ENCODE data around the gene SMIM24. TPM values are rescaled to one million over a fixed set of nuclear protein-coding genes. Genes with fewer than 3 reads are reported as not detected.

Gene SMIM24
- total and polyA plus RNA-seq, 10 of the 15 experiments (the other 5 are each of a cell fraction or from before 2014, with no cell fraction given), result 0.14 to 0.44 (median 0.23) TPM; not detected in 4

- ChIA-PET POLR2A (no interaction called here), SMC1A (ENCODE audit: uncharacterized antibody, unreplicated experiment) (no interaction called here), RAD21 (ENCODE audit: unreplicated experiment) (no interaction called here), CTCF (no interaction called here)
- H3K4me1 ChIP-seq (ENCODE audit: control insufficient read depth, insufficient read depth, low read length), result peaks cover 12% of the 10 kb centered on the region; the same call in 1 of the 2 replicates
- DNase-seq (ENCODE audit: low read depth, low spot score), result no peak
- no peak overlapping the region for H2AFZ ChIP-seq (ENCODE audit: control insufficient read depth, low read depth, low read length)
- no peaks in the 10 kb centered on the region for H3K27me3 ChIP-seq (replicated peaks in 1 of 2; ENCODE audit: control insufficient read depth in 2 of 2, insufficient read depth in 2 of 2, low read length in 1 of 2)
- H3K36me3 ChIP-seq (ENCODE audit: control insufficient read depth in 2 of 2, insufficient read depth in 2 of 2, low read length in 1 of 2), result peaks cover 0 to 1% of the 10 kb centered on the region in 2 experiments; a peak in 3 of 4 replicates
- ATAC-seq, result no peak
- TF ChIP-seq TCF12 (IDR thresholded peaks at IDR 0.05; ENCODE audit: low read depth, low read length), result no peak
- TF ChIP-seq POLR2A (IDR thresholded peaks at IDR 0.05; ENCODE audit: low read depth, low read length), result peak; percentile 29; the same call in 1 of the 2 replicates
- WGBS (ENCODE audit: insufficient coverage, insufficient replicate concordance, low lambda C conversion rate, missing lambda C conversion rate), result 93% methylated on average over 26 of the region's 26 CpGs
- H3K27ac ChIP-seq (ENCODE audit: control insufficient read depth, insufficient read depth), result no peak overlapping the region
- H3K9me3 ChIP-seq (replicated peaks; ENCODE audit: control insufficient read depth, insufficient read depth, low read length), result no peaks in the 10 kb centered on the region
- intact Hi-C loops (cut with micrococcal nuclease; ENCODE audit: unreplicated experiment) (no loop called here), in situ Hi-C loops (cut with MboI) (no loop called here)
- no TSS peak for BruUV-seq (replicated peaks)
- no peak for FAIRE-seq
- H3K79me2 ChIP-seq (ENCODE audit: control insufficient read depth, insufficient read depth, low read length), result peaks cover 42% of the 10 kb centered on the region
- no peaks in the 10 kb centered on the region for H4K20me1 ChIP-seq (ENCODE audit: control insufficient read depth, insufficient read depth)
- H3K4me3 ChIP-seq, result no peak overlapping the region
- H3K4me2 ChIP-seq (ENCODE audit: control insufficient read depth, insufficient read depth), result no peak overlapping the region
- H3K9ac ChIP-seq (ENCODE audit: control insufficient read depth, insufficient read depth, low read length), result no peak overlapping the region
Measured at GRCh38 chr19:3511506-3512251, 31.4 kb upstream of the SMIM24 start.

GRCh38 chr19:3510727-3511126, 30.4 kb upstream of the SMIM24 start:
- Histone ChIP-seq H3K79me2 (ENCODE audit: control insufficient read depth, insufficient read depth, low read length) (peaks cover 46% of the 10 kb centered on the region), H3K9me3 (replicated peaks; ENCODE audit: control insufficient read depth, insufficient read depth, low read length) (no peaks in the 10 kb centered on the region), H3K27me3 (replicated peaks in 1 of 2; ENCODE audit: control insufficient read depth in 2 of 2, insufficient read depth in 2 of 2, low read length in 1 of 2) (no peaks in the 10 kb centered on the region), H3K4me1 (ENCODE audit: control insufficient read depth, insufficient read depth, low read length) (peaks cover 7% of the 10 kb centered on the region), H3K36me3 (ENCODE audit: control insufficient read depth in 2 of 2, insufficient read depth in 2 of 2, low read length in 1 of 2) (peaks cover 0 to 1% of the 10 kb centered on the region in 2 experiments; a peak in 3 of 4 replicates), H4K20me1 (ENCODE audit: control insufficient read depth, insufficient read depth) (no peaks in the 10 kb centered on the region), H3K27ac (ENCODE audit: control insufficient read depth, insufficient read depth) (no peak overlapping the region), H3K4me2 (ENCODE audit: control insufficient read depth, insufficient read depth) (no peak overlapping the region), H3K4me3 (no peak overlapping the region), H2AFZ (ENCODE audit: control insufficient read depth, low read depth, low read length) (no peak overlapping the region), H3K9ac (ENCODE audit: control insufficient read depth, insufficient read depth, low read length) (no peak overlapping the region)
- 87% methylated on average over 22 of the region's 22 CpGs for WGBS (ENCODE audit: insufficient coverage, insufficient replicate concordance, low lambda C conversion rate, missing lambda C conversion rate)
- POLR2A ChIA-PET, result no interaction called here
- FAIRE-seq (no peak), ATAC-seq (no peak), DNase-seq (ENCODE audit: low read depth, low spot score) (no peak)
- no TSS peak for BruUV-seq (replicated peaks)
- CTCF ChIA-PET, result no interaction called here
- intact Hi-C loops (cut with micrococcal nuclease; ENCODE audit: unreplicated experiment) (no loop called here), in situ Hi-C loops (cut with MboI) (no loop called here)
- RAD21 ChIA-PET (ENCODE audit: unreplicated experiment), result no interaction called here
- SMC1A ChIA-PET (ENCODE audit: uncharacterized antibody, unreplicated experiment), result no interaction called here
- TF ChIP-seq, protein P1, sequence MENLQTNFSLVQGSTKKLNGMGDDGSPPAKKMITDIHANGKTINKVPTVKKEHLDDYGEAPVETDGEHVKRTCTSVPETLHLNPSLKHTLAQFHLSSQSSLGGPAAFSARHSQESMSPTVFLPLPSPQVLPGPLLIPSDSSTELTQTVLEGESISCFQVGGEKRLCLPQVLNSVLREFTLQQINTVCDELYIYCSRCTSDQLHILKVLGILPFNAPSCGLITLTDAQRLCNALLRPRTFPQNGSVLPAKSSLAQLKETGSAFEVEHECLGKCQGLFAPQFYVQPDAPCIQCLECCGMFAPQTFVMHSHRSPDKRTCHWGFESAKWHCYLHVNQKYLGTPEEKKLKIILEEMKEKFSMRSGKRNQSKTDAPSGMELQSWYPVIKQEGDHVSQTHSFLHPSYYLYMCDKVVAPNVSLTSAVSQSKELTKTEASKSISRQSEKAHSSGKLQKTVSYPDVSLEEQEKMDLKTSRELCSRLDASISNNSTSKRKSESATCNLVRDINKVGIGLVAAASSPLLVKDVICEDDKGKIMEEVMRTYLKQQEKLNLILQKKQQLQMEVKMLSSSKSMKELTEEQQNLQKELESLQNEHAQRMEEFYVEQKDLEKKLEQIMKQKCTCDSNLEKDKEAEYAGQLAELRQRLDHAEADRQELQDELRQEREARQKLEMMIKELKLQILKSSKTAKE (IDR thresholded peaks at IDR 0.05; ENCODE audit: low read depth, poor library complexity, severe bottlenecking), result no peak
- no peak for TF ChIP-seq WRNIP1 (IDR thresholded peaks at IDR 0.05; ENCODE audit: borderline replicate concordance, low read depth, low read length)
- no peak for TF ChIP-seq CBX3 (IDR thresholded peaks at IDR 0.05; ENCODE audit: borderline replicate concordance, low read depth)
- TF ChIP-seq SREBF2 (IDR thresholded peaks at IDR 0.05; ENCODE audit: low read length), result no peak
- no peak for TF ChIP-seq FOXM1 (IDR thresholded peaks at IDR 0.05; ENCODE audit: low read depth, low read length)
- no peak for TF ChIP-seq BCL3 (IDR thresholded peaks at IDR 0.05; ENCODE audit: borderline replicate concordance, insufficient read depth, low read depth, low read length, poor library complexity, severe bottlenecking)
